HG03103 (cell line): ENCODE data around the gene SYT9.
"Not testable (repeated sequence)": the region's sequence is repeated elsewhere in the genome, so short reads cannot be mapped to it uniquely, and the experiment has no call there.

Experiments used
- ATAC-seq: cut with Tn5 transposase; IDR thresholded peaks from one replicate; pipeline ENCODE4 v1.9.1; 2021; ENCODE audit warnings: low read depth; ENCODE audit not compliant: unreplicated experiment

The SYT9 gene

DNA sequence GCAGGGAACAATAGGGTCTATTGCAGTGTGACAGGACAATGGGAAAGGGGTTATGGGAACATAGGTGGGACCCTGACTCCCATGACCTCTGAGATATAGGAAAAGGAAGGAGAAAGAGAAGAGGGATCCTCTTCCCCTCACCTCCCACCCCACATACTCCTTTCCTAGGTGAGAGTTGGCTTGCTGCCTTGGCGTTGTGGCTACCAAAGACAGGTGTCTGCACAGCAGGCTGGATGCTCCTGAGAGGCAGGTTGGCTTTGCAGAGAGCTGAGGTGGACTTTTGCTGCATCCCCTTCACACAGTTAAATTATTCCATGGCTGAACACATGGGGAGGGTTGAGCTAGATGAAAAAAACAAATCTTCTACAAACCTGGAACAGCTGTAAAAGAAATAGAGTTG is 80.7 kb downstream of the SYT9 start:
- no peak for ATAC-seq

- no peak for ATAC-seq
Measured at GRCh38 chr11:7332962-7333361, 81.3 kb downstream of the SYT9 start.

DNA sequence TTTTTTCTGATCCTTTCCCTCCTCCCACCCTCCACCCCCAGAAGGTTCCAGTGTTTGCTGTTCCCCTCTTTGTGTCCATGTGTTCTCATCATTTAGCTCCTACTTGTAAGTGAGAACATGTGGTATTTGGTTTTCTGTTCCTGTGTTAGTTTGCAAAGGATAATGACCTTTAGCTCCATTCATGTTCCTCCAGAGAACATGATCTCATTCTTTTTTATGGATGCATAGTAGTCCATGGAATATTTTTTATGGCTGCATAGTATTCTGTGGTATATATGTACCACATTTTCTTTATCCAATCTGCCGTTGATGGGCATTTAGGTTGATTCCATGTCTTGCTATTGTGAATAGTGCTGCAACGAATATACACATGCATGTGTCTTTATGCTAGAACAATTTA is 83.7 kb downstream of the SYT9 start:
- ATAC-seq = not testable (repeated sequence)

DNA sequence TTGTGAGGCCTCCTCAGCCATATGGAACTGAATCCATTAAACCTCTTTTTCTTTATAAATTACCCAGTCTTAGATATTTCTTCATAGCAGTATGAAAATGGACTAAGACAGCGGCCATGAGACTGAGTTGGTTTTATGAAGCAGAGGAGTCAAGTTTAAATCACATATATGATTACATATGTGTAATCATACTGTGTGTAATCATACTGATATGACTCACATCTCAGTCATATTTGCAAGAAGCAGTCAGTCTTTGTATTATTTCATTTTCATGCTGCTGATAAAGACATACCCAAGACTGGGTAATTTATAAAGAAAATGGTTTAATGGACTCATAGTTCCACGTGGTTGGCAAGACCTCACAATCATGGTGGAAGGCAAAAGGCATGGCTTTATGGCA is 89.8 kb downstream of the SYT9 start:
- no peak for ATAC-seq

GRCh38 chr11:7347611-7348431 is 96.1 kb downstream of the SYT9 start:
- no peak for ATAC-seq

DNA sequence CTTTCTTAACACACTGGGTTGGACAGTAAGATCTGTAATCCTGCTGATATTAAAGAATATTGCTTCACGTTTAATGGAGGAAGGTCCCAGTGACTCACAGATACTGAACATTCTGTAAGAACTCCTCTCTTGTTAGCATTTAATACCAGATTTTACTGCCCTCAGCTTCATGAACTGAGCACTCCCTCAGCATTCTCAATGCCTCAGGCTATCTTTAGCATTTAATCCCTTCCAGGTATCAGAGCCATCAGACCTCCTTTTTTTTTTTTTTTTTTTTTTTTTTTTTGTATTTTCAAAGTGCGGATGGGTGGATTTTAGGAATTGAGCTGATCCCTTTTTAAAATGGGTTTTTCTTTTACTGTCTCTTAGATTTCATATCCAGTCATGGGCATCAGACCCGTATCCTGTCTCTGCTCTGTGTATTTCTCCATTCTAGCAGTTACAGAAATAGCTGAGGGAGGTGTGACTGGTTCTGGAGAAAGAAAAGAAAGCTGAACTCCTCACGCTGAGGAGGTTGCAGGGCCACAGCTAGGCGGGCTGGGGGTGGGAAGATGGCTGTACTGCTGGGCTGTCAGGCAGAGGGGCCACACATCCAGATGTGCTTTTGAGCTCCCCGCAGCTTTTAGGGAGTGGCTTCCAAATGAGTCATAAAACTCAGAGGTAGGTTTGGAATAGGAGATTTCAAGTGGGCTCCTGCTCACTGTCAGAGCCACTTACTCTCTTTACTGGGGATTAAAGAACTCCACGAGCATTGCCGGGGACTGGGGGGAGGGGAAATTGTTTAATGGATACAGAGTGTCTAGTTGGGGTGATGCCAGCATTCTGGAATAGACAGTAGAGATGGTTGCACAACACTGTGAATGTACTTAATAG is 97.0 kb downstream of the SYT9 start:
- ATAC-seq = no peak

GRCh38 chr11:7351228-7351627 is 99.5 kb downstream of the SYT9 start:
- no peak for ATAC-seq

DNA sequence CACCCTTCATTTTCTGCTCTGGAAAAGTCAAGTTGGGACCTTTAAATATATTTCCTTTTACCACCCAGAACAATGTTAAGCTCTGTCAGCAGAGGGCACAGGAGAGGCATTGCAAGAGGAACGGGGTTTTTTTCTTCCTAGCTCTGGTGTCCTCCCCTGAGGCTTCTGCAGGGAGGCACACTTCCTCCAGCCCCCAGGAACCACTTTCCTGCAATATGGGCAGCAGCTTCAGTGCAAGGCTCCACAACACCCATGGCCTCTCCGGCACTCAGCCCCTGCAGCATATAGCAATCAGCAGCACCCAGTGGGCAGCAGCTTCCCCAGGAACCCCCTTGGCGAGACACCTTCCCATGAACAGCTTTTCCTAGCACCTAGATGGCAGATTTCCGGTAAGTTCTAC is 101.4 kb downstream of the SYT9 start:
- ATAC-seq = peak; percentile 90

DNA sequence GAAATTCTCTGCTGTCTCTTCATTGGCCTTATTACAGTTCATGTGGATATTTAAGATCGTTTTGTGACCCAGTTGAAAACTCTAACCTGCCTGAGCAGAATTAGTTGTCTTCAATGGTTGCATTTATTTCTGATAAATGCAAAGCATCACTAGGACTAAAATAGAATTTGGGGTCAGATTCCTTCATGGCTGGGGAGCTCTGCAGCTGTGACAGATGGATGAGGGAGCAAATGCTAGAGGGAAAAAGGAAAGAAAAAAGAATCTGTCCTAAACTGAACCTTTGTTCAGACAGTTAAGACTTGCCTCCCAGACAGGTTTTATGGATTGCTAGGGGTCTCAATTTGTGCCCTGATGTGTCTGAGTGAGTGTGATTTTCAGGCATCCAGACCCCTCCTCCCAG is 113.0 kb downstream of the SYT9 start:
- ATAC-seq = no peak

- no peak for ATAC-seq
Measured at GRCh38 chr11:7367803-7368202, 116.1 kb downstream of the SYT9 start.

DNA sequence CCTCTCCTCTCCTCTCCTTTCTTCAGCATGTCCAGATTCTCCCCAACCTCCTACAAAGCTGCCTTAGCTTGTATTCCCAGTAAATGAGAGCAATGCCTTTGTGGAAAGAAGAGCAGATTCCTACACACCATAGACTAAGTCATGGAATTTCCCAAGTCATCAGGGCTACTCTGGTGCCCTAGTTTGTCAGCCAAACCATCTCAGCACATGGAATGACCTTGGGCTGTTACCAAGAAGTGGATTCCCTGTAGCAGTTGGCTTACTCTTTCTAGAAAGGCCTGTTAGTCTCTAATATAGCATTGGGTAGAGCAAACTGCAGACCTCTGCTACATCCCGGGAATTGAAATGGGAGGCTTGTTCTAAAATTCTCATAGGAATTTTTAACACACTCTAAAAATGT is 124.7 kb downstream of the SYT9 start:
- ATAC-seq = no peak

- ATAC-seq = peak; percentile 86
Measured at GRCh38 chr11:7381937-7382336, 130.2 kb downstream of the SYT9 start.

GRCh38 chr11:7383406-7383805 is 131.7 kb downstream of the SYT9 start:
- no peak for ATAC-seq

- ATAC-seq = no peak
Measured at GRCh38 chr11:7384691-7385090, 133.0 kb downstream of the SYT9 start.

DNA sequence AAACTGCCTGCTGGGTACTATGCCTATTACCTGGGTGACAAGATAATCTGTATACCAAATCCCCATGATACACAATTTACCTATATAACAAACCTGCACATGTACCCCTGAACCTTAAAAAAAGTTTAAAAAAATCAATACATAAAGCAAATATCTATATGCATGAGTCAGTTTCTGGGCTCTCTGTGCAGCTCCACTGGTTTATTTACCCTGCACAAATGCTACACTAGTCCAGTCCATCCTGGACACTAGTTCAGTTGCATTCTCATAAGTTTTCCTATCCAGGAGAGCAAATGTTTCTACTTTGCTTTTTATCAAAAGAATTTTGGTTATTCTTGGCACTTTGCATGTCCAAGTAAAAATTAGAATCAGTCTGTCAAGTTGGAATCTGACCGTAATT is 133.8 kb downstream of the SYT9 start:
- no peak for ATAC-seq

DNA sequence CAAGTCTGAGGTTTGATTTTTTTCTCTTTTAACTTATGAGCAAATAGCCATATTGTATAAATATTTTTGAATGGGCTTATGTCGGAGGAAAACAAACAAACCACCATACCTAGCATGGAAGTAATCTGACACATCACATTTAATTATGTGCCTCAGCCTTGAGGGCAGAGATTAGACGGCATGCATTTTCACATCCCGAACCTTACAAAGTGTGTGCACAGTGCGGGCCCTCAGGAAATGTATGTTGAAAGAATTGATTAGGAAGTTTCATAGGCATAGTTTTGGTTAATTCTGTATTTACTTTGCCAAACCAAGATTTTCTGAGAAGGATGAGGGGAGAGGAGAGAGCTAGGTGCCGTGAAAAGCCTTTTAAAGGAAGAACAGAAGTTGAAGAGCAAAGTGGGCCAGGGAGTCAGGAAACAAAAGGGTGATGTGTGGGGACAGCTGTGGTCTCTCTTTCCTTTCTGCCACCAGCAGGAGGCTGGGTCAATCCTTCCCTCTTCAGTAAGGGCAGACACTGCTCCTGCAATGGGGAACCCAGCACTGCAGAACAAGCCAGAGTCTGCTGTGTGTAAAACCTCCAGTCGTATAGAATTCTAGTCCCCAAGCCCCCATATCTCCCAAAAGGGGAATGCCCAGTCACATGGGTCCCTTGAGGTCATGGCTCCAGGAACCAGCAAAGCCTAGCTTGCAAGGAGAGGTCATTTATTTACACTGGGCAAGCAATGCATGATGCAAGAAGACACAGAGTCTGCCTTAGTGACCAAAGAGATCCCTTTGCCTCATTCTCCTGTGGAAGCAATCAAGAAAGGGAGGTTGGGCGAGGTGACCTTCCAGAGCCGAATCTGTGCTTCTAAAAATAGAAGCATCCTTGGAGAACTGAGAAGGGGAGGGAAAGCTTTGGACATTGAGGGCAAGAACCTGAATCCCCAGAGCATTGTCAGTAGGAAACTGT is 162.5 kb downstream of the SYT9 start:
- ATAC-seq = no peak

DNA sequence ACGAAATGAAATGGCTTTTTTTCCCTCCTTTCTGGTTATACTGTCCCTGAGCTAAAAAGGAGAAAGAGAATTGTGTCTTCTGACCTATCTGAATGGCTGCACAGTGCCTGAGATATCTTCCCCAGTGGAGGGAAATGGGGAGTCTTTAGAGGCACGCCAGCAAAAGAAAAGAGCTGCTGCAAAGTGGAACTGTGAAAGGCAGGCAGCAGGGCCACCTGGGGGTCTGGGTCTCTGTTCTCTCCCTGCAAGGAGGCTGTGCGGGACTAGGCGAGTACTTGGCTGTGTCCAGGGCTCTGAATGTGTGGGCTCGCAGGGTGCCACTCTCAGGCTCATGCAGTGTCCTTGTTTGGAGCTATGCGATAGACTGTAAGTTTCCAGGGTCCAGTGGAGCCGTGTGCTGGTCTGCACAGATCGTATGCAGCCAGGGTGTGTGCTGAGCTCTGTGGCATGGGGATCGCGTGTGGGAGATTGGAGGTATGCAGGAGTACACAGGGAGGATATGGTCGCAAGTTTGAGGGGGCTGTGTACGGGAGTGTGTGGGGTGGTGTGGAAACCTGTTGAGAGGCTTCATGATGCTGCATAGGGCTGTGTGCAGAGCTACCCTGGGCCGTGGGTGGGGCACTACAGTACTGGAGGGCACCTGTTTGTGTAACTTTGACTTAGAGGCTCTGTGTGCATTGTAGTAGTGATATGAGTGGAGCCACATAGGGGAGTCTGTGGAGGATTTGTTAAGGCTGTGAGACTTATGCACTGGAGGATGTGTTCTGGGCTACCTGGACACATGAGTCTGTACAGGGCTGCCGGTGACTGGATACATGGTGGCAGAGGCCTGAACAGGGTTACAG is 163.5 kb downstream of the SYT9 start:
- ATAC-seq = no peak

DNA sequence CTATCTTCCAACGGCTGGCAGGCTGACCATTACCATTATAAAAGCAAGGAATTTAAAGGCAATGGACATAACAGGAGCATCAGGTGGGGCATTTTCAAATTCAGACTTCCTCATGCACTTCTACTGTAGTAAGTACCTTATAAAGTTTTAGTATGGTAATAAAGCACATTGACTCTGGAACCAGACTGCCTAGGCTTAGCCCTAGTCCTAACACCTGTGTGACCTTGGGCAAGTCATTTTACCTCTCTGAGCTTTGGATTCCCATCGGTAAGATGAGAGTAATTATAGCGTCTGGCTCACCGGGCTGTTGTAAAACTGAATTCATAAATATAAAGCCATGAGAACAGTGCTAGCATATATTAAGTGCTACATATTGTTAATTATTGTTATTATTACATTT is 164.4 kb downstream of the SYT9 start:
- ATAC-seq = no peak

DNA sequence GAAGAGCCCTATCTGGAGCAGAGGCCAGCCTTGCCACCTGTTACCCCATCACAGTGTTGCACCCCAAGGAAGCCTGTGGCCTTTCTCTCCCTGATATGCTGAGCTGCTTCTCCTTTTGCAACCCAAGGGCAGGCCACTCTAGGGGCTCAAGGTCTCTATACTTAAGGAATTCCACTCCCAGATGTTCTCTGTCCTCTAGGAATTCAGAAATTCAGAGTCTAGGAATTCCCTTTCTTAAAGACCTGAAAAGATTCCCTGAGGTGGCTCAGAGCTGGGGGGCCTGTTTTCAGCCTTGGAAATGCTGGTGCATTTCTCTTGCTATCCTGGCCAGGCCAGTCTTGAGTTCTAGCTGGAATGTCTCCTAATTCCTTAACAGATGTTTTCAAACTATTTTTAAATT is 165.6 kb downstream of the SYT9 start:
- no peak for ATAC-seq

DNA sequence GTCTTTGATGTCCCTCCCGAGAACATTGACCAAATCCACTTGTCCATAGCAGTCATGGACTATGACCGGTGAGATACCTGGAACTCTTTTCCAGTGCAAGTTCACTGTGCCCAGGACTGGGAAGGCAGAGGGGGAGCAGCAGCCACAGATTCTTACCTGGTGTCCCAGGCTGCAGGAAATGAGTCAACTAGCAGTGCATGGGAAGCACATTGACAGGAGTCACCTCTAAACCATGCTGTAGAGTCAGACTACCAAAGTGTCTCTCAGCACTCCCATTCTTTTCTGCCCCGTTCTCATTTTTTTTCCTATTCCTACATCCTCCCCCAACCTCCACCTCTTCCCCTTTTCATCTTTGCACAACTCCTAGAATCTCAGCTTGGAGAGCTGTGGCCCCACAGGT is 166.4 kb downstream of the SYT9 start:
- no peak for ATAC-seq
